Neural cell (in vitro differentiated cells): ENCODE data around the gene DTHD1.

Experiments
- CTCF ChIP-seq: fragments of 450-650 bp; IDR thresholded peaks from 2 replicates; pipeline ENCODE4 v1.5.1; 2014; ENCODE audit warnings: antibody characterized with exemption, mild to moderate bottlenecking, moderate library complexity; ENCODE audit not compliant: poor library complexity, severe bottlenecking
- EP300 ChIP-seq: fragments of 450-650 bp; conservative IDR thresholded peaks from 2 replicates; pipeline ENCODE4 v1.6.1; 2014; ENCODE audit warnings: antibody characterized with exemption, mild to moderate bottlenecking, moderate library complexity; ENCODE audit not compliant: poor library complexity, severe bottlenecking

GRCh38 chr4:36321176-36321575 is 39.8 kb downstream of the DTHD1 start:
- TF ChIP-seq EP300 = no peak
- TF ChIP-seq CTCF = no peak
